BLaER1 treated with 17β-estradiol and CSF1 and Interleukin-3, amounts not matched to agents 10 nM and 100 nM (cell line): Measurements from ENCODE around the gene FBLN1.
A peak's percentile ranks its signal among the peaks of the same experiment; 100 is the strongest.

Experiments used
- H3K27ac ChIP-seq, 11 experiments: shearing (Covaris generic); formaldehyde crosslinking; 2 replicates each; pipeline ENCODE4 v1.8.1; 2022
- H3K27me3 ChIP-seq, 11 experiments: shearing (Covaris generic); formaldehyde crosslinking; 2 replicates each; pipeline ENCODE4 v1.8.1; 2022
- H3K36me3 ChIP-seq, 11 experiments: shearing (Covaris generic); formaldehyde crosslinking; 2 replicates each; pipeline ENCODE4 v1.8.1; 2022
- H3K4me1 ChIP-seq, 10 experiments: shearing (Covaris generic); formaldehyde crosslinking; 2 replicates each; pipeline ENCODE4 v1.8.1; 2022
- H3K4me2 ChIP-seq, 11 experiments: shearing (Covaris generic); formaldehyde crosslinking; 2 replicates each; pipeline ENCODE4 v1.8.1; 2022
- H3K4me3 ChIP-seq, 10 experiments: shearing (Covaris generic); formaldehyde crosslinking; 2 replicates each; pipeline ENCODE4 v1.8.1; 2022
- H3K9ac ChIP-seq, 11 experiments: shearing (Covaris generic); formaldehyde crosslinking; 2 replicates each; pipeline ENCODE4 v1.8.1; 2022
- H3K9me3 ChIP-seq, 11 experiments: shearing (Covaris generic); formaldehyde crosslinking; replicated peaks in 1 of 11; 2 replicates each; pipeline ENCODE4 v1.8.1; 2022
- H4K20me1 ChIP-seq, 11 experiments: shearing (Covaris generic); formaldehyde crosslinking; 2 replicates each; pipeline ENCODE4 v1.8.1; 2022
- Cebpa-rat ChIP-seq, 11 experiments: shearing (Covaris generic); IDR thresholded peaks; 2 replicates each; pipeline ENCODE4 v1.8.1; 2022

FBLN1 gene

DNA sequence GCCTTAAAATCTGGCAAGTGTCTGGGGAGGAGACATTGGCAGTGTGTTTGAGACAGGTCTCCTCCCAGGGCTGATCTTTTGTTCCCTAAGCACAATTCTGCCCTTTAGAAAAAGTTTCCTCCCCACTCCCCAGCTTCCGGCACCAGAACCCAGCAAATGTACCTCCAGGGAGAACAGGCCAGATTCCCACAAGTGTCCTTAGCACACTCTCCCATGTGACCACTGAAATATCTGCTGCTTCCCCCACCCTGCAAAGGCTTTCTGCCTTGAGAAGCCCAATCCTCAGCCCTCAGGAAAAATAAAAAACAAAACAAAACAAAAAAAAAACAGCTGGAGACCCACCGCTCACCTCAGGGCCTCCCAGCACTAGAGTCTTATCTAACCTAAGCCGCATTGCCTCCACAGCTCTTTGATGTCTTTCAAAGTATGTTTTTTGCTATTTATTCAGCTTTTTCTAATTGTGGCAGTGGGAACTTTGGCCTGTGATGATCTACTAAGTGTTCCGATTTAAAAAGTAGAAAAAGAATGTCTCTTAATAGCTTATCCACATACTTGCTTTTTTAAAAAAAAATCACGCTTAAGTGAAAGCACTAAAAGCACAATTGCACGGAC is 29.0 kb upstream of the FBLN1 start:
- H3K4me3 ChIP-seq = no peak overlapping the region
- H3K9me3 ChIP-seq = no peaks in the 10 kb centered on the region
- peak overlapping the region in 3 of 11 experiments; percentile 3 to 49 (median 13); a peak in 3 of 22 replicates for H3K27ac ChIP-seq
- H3K36me3 ChIP-seq = no peaks in the 10 kb centered on the region
- no peaks in the 10 kb centered on the region for H4K20me1 ChIP-seq
- H3K4me2 ChIP-seq = peak overlapping the region in 6 of 11 experiments; percentile 9 to 55 (median 23); a peak in 7 of 22 replicates
- no peak for TF ChIP-seq Cebpa-rat (IDR thresholded peaks at IDR 0.05)
- H3K4me1 ChIP-seq = peaks cover 30 to 59% (median 50%) of the 10 kb centered on the region in 10 experiments
- H3K9ac ChIP-seq = no peak overlapping the region
- H3K27me3 ChIP-seq = no peaks in the 10 kb centered on the region; a peak in 1 of 22 replicates

DNA sequence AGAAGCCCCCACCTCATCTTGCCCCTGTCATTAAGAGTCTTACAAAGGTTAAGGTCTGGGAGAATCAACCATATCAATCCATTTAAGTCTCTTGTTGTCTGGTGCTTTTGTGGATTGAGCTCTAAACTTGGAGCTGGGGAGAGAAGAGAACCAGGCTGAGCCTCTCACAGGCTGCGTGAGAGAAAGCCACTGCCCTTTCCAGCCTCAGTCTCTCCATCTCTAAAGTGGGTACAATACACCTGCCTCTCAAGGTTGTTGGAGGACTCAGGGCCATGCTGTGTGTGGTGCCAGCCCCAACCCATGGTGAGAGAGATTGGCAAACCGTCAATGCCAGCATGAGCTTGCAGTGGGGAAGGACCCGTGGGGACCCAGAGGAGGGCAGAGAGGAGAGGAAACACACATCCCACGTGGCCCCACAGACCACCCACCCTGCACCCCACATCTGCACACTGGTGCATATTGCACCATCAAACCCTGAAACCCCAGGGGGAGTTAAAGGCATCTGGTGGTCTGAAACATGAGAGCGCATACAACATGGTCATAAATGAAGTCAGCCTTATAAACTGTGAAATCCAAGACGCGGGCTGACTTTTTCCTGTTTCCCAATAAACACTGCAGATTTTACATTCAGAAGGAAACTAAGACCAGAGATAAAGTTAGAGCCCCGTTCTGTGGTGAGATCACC is 27.5 kb upstream of the FBLN1 start:
- Histone ChIP-seq H3K4me2 (peak overlapping the region in 9 of 11 experiments; percentile 28 to 79 (median 69); a peak in 18 of 22 replicates), H3K4me3 (no peak overlapping the region), H3K9ac (peak overlapping the region in 4 of 11 experiments; percentile 31 to 62 (median 57); a peak in 5 of 22 replicates), H3K27ac (peak overlapping the region in 6 of 11 experiments; percentile 4 to 81 (median 69); a peak in 10 of 22 replicates), H3K4me1 (peaks cover 15 to 45% (median 36%) of the 10 kb centered on the region in 10 experiments), H3K27me3 (no peaks in the 10 kb centered on the region; a peak in 1 of 22 replicates), H3K9me3 (peaks cover 0 to under 1% (median 0%) of the 10 kb centered on the region in 11 experiments; a peak in 4 of 22 replicates), H3K36me3 (no peaks in the 10 kb centered on the region), H4K20me1 (no peaks in the 10 kb centered on the region)
- peak in 4 of 11 experiments; percentile 31 to 83 (median 62); a peak in 5 of 22 replicates for TF ChIP-seq Cebpa-rat (IDR thresholded peaks at IDR 0.05)

DNA sequence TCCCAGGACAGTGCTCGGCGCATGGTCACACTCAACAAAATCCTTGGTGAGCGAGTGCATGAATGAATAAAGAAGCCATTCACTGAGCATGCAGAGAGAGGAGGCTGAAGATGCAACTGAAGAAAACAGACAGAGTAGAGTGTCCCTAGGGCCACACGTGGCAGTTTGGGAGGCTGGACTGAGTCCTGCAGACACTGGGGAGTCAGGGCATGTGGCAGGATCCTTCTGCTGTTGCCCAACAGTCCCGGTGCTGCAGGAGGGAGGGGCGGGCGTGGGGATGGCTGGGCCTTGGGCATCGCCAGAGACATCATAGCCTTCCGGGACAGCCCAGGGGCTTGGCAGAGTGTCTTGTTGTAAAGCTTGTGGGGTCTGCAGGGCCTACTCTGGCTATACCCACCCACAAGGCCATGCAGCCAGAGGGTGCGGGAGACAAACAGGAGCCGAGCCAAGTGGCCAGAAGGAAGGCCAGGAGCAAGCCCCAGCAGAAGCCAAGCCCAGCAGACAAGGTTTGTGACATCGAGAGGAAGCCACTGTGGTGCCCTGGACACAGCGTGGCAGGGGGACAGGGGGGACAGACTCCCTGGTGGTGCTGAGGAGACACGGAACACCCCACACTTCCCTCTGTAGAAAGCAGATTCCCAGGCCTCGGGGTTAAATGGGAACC is 26.7 kb upstream of the FBLN1 start:
- Histone ChIP-seq H3K27me3 (no peaks in the 10 kb centered on the region; a peak in 1 of 22 replicates), H3K4me2 (peak overlapping the region in 9 of 11 experiments; percentile 28 to 79 (median 69); a peak in 18 of 22 replicates), H3K4me1 (peaks cover 13 to 44% (median 35%) of the 10 kb centered on the region in 10 experiments), H3K27ac (peak overlapping the region in 6 of 11 experiments; percentile 4 to 81 (median 69); a peak in 10 of 22 replicates), H3K36me3 (no peaks in the 10 kb centered on the region), H4K20me1 (no peaks in the 10 kb centered on the region), H3K9ac (peak overlapping the region in 4 of 11 experiments; percentile 31 to 62 (median 57); a peak in 7 of 22 replicates), H3K4me3 (no peak overlapping the region), H3K9me3 (peaks cover 6 to 8% (median 7%) of the 10 kb centered on the region in 11 experiments)
- TF ChIP-seq Cebpa-rat (IDR thresholded peaks at IDR 0.05) = no peak

DNA sequence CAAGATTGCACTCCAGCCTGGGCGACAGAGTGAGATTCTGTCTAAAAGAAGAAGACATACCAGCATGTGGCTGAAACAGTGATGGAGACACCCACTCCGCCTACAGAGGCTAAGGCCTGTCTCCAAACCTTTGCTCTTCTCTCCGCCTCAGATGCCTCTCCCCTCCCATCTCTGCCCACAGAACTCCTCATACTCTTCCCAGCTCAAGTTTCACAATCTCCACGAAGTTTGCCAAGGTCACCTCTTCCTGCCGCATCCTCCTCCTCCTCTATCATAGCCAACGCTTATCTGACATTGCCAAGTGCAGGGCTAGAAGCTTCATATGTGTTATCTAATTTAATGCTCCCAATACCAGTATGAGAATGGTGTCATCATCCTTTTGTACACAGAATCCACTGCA is 25.9 kb upstream of the FBLN1 start:
- peak overlapping the region in 4 of 11 experiments; percentile 63 to 81 (median 78); a peak in 7 of 22 replicates for H3K27ac ChIP-seq
- H3K9me3 ChIP-seq = peaks cover 8 to 16% (median 11%) of the 10 kb centered on the region in 11 experiments
- no peak for TF ChIP-seq Cebpa-rat (IDR thresholded peaks at IDR 0.05)
- peaks cover 8 to 39% (median 31%) of the 10 kb centered on the region in 10 experiments for H3K4me1 ChIP-seq
- H4K20me1 ChIP-seq = no peaks in the 10 kb centered on the region
- H3K36me3 ChIP-seq = no peaks in the 10 kb centered on the region
- H3K4me3 ChIP-seq = no peak overlapping the region
- peak overlapping the region in 6 of 11 experiments; percentile 63 to 79 (median 72); a peak in 10 of 22 replicates for H3K4me2 ChIP-seq
- H3K27me3 ChIP-seq = no peaks in the 10 kb centered on the region; a peak in 1 of 22 replicates
- H3K9ac ChIP-seq = peak overlapping the region in 3 of 11 experiments; percentile 31 to 60 (median 54); a peak in 2 of 22 replicates

DNA sequence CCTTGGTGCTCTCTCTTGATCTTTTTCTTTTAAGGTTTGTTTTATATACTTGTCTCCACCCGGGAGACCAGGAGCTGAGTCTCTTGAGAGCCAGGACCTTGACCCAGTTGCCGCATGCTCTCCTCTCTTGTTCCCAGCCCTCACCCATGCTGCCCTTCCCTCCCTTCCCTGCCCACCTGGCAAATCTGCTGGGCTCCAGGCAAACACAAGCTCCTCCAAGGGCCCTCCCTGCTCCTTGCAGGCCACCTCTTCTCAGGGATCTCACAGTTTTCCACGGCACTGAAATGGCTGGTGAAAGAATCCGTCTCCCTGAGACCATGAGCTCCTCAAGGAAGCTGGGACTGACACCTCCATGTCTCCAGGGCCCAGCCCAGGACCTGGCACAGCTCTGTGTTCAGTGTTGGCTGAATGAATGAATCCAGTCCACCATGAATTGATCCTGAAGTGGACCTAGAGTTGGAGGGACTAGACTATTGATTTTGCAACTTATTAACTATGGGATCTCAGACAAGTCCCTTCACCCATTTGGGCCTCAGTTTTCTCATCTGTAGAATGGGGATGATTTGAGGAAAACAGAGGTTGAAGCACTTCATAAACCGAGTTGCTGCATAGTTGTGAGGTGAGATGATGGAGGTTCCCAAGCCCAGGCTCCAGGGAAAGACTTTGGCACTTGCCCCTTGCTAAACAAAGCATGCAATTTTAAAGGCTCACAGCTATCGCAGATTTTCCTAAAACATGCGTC is 25.1 kb upstream of the FBLN1 start:
- Histone ChIP-seq H3K4me1 (peaks cover 1 to 39% (median 29%) of the 10 kb centered on the region in 10 experiments; a peak in 19 of 20 replicates), H3K4me2 (peak overlapping the region in 3 of 11 experiments; percentile 66 to 79 (median 78); a peak in 3 of 22 replicates), H3K9me3 (peaks cover 8 to 16% (median 11%) of the 10 kb centered on the region in 11 experiments), H3K27ac (peak overlapping the region in 4 of 11 experiments; percentile 16 to 75 (median 40); a peak in 5 of 22 replicates), H3K36me3 (no peaks in the 10 kb centered on the region), H3K4me3 (no peak overlapping the region), H4K20me1 (no peaks in the 10 kb centered on the region), H3K27me3 (no peaks in the 10 kb centered on the region; a peak in 1 of 22 replicates), H3K9ac (no peak overlapping the region)
- no peak for TF ChIP-seq Cebpa-rat (IDR thresholded peaks at IDR 0.05)

DNA sequence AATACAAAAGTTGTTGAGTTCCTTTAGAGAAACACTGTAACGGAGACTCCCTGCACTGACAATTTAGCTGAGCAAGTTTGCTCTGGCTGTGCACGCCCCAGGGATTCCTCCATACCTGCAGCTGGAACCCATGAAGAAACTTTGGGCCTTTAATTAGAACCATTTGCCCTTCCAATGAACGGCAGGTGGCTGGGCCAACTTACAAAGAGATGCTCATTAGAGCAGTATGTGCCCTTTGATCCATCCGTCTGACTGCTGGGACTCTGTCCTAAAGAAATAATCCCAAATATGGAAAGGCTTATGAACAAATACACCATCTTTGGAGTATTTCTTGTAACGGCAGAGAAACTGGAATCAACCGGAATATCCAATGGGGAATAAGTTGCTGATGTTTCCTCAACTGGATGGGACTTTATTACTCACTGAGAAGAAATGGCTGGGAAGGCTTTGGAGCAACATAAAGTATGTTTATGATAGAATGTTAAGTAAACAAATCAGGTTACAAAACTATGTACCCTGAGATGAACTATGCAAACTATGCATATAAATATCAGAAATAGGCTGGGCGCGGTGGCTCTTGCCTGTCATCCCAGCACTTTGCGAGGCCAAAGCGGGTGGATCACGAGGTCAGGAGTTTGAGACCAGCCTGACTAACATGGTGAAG is 24.4 kb upstream of the FBLN1 start:
- H3K4me1 ChIP-seq = peaks cover 0 to 39% (median 29%) of the 10 kb centered on the region in 10 experiments; a peak in 16 of 20 replicates
- H4K20me1 ChIP-seq = no peaks in the 10 kb centered on the region
- H3K27me3 ChIP-seq = no peaks in the 10 kb centered on the region; a peak in 1 of 22 replicates
- no peaks in the 10 kb centered on the region for H3K36me3 ChIP-seq
- no peak overlapping the region for H3K27ac ChIP-seq
- no peak for TF ChIP-seq Cebpa-rat (IDR thresholded peaks at IDR 0.05)
- no peak overlapping the region for H3K4me2 ChIP-seq
- no peak overlapping the region for H3K9ac ChIP-seq
- H3K9me3 ChIP-seq = peaks cover 8 to 16% (median 11%) of the 10 kb centered on the region in 11 experiments
- no peak overlapping the region for H3K4me3 ChIP-seq

DNA sequence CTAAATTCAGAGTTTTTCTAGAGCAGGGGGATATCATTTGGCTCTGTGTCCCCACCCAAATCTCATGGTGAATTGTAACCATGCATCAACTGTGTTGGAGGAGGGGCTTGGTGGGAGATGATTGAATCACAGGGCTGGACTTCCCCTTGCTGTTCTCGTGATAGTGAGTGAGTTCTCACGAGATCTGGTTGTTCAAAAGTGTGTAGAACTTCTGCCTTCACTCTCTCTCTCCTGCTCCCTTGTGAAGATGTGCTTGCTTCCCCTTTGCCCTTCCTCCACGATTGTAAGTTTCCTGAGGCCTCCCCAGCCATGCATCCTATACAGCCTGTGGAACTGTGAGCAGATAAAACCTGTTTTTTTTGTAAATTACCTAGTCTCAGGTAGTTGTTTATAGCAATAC is 22.0 kb upstream of the FBLN1 start:
- Histone ChIP-seq H3K36me3 (no peaks in the 10 kb centered on the region), H3K27ac (no peak overlapping the region), H3K4me3 (no peak overlapping the region), H3K27me3 (no peaks in the 10 kb centered on the region), H3K4me2 (no peak overlapping the region), H3K9ac (no peak overlapping the region), H3K9me3 (peaks cover 8 to 16% (median 11%) of the 10 kb centered on the region in 11 experiments), H4K20me1 (no peaks in the 10 kb centered on the region), H3K4me1 (peaks cover 0 to 15% (median 13%) of the 10 kb centered on the region in 10 experiments; a peak in 16 of 20 replicates)
- no peak for TF ChIP-seq Cebpa-rat (IDR thresholded peaks at IDR 0.05)

DNA sequence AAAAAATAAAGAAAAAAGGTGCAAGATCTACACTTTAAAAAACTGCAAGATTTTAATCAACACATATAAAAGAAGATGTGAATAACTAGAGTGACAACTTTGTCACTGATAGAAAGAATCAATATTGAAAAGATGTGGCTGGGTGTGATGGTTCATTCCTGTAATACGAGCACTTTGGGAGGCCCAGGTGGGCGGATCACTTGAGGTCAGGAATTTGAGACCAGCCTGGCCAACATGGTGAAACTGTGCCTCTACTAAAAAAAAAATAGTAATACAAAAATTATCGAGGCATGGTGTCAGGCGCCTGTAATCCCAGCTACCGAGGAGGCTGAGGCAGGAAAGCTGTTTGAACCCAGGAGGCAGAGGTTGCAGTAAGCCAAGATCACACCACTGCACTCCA is 21.0 kb upstream of the FBLN1 start:
- Histone ChIP-seq H3K4me2 (no peak overlapping the region), H3K27me3 (no peaks in the 10 kb centered on the region), H3K27ac (no peak overlapping the region), H3K4me1 (peaks cover 0 to 5% (median 3%) of the 10 kb centered on the region in 10 experiments; a peak in 9 of 20 replicates), H3K9me3 (peaks cover 14 to 20% (median 17%) of the 10 kb centered on the region in 11 experiments), H3K9ac (no peak overlapping the region), H3K4me3 (no peak overlapping the region), H3K36me3 (no peaks in the 10 kb centered on the region), H4K20me1 (no peaks in the 10 kb centered on the region)
- no peak for TF ChIP-seq Cebpa-rat (IDR thresholded peaks at IDR 0.05)
